Astrocyte of the spinal cord (primary cell): ENCODE measurements around the gene TPRA1.

ENCODE experiments used
- DNase-seq: peaks from one replicate; pipeline ENCODE4 v3.0.0; 2011; ENCODE audit warnings: low read depth, low spot score
- H3K4me3 ChIP-seq: 2 replicates; pipeline ENCODE4 v1.5.1; 2011; ENCODE audit warnings: low read depth, mild to moderate bottlenecking, low read length, moderate library complexity
- CTCF ChIP-seq: IDR thresholded peaks from 2 replicates; pipeline ENCODE4 v1.5.1; 2012; ENCODE audit warnings: low read depth, mild to moderate bottlenecking, low read length, inconsistent platforms
- in situ Hi-C: cut with HindIII; loops from 2 replicates; pipeline ENCODE4 v1.10.0; 2017; ENCODE audit warnings: low sequenced_read_pairs

The TPRA1 gene

GRCh38 chr3:127624063-127624462, 33.5 kb upstream of the TPRA1 start:
- TF ChIP-seq CTCF: no peak
- DNase-seq: no peak
- no peak overlapping the region for H3K4me3 ChIP-seq
- in situ Hi-C loops: no loop called here

GRCh38 chr3:127622772-127623576, 32.4 kb upstream of the TPRA1 start:
- in situ Hi-C loops: no loop called here
- no peak for DNase-seq
- no peak overlapping the region for H3K4me3 ChIP-seq
- no peak for TF ChIP-seq CTCF

- TF ChIP-seq CTCF: no peak
- no peak overlapping the region for H3K4me3 ChIP-seq
- in situ Hi-C loops: no loop called here
- DNase-seq: no peak
These were observed 31.5 kb upstream of the TPRA1 start for GRCh38 chr3:127622031-127622430.

GRCh38 chr3:127620637-127621375, 30.3 kb upstream of the TPRA1 start:
- TF ChIP-seq CTCF: no peak
- no peak for DNase-seq
- in situ Hi-C loops: no loop called here
- no peak overlapping the region for H3K4me3 ChIP-seq

- no peak overlapping the region for H3K4me3 ChIP-seq
- in situ Hi-C loops: no loop called here
- no peak for DNase-seq
- no peak for TF ChIP-seq CTCF
These were observed 28.4 kb upstream of the TPRA1 start for GRCh38 chr3:127618891-127619290.

GRCh38 chr3:127616836-127617605, 26.5 kb upstream of the TPRA1 start:
- TF ChIP-seq CTCF: no peak
- DNase-seq: no peak
- in situ Hi-C loops: no loop called here
- no peak overlapping the region for H3K4me3 ChIP-seq
